HepG2 (cell line): ENCODE data around the gene RASGRP4. TPM values are rescaled to one million over a fixed set of nuclear protein-coding genes. Genes with fewer than 3 reads are reported as not detected.
A peak's percentile ranks its signal among the peaks of the same experiment; 100 is the strongest.

Source experiments
- ARID4A ChIP-seq: sonication (generic); formaldehyde crosslinking; IDR thresholded peaks from 2 replicates; pipeline ENCODE4 v1.5.0; 2020; ENCODE audit warnings: mild to moderate bottlenecking, missing genetic modification reagents, borderline replicate concordance
- BCL6 ChIP-seq: IDR thresholded peaks from 2 replicates; pipeline ENCODE4 v1.6.1; 2016; ENCODE audit warnings: missing genetic modification reagents, missing compliant biosample characterization
- CCAR2 ChIP-seq: fragments of 200-400 bp; formaldehyde crosslinking; optimal IDR thresholded peaks from 2 replicates; pipeline ENCODE3; 2018; ENCODE audit warnings: low read depth, mild to moderate bottlenecking, low read length, moderate library complexity
- FOXC1 ChIP-seq: sonication (generic); formaldehyde crosslinking; IDR thresholded peaks from 2 replicates; pipeline ENCODE4 v1.8.0; 2022; ENCODE audit warnings: mild to moderate bottlenecking, missing genetic modification reagents, borderline replicate concordance
- GABPB1 ChIP-seq: IDR thresholded peaks from 2 replicates; pipeline ENCODE4 v1.6.1; 2016; ENCODE audit warnings: mild to moderate bottlenecking, missing genetic modification reagents, moderate library complexity, missing compliant biosample characterization
- HDAC1 ChIP-seq: sonication (generic); formaldehyde crosslinking; IDR thresholded peaks from 2 replicates; pipeline ENCODE4 v1.5.1; 2020; ENCODE audit warnings: mild to moderate bottlenecking, missing genetic modification reagents
- ISL2 ChIP-seq: sonication (generic); formaldehyde crosslinking; IDR thresholded peaks from 2 replicates; pipeline ENCODE4 v1.5.0; 2020; ENCODE audit warnings: missing genetic modification reagents
- NFATC3 ChIP-seq: sonication (generic); formaldehyde crosslinking; IDR thresholded peaks from 2 replicates; pipeline ENCODE4 v1.5.1; 2020; ENCODE audit warnings: mild to moderate bottlenecking, missing genetic modification reagents
- PRDM4 ChIP-seq: sonication (generic); formaldehyde crosslinking; IDR thresholded peaks from 2 replicates; pipeline ENCODE4 v1.9.0; 2021; ENCODE audit warnings: missing genetic modification reagents, borderline replicate concordance
- SP4 ChIP-seq: sonication (generic); formaldehyde crosslinking; IDR thresholded peaks from 2 replicates; pipeline ENCODE4 v1.8.1; 2023; ENCODE audit warnings: mild to moderate bottlenecking, missing genetic modification reagents
- TARDBP ChIP-seq: sonication (generic); formaldehyde crosslinking; IDR thresholded peaks from 2 replicates; pipeline ENCODE4 v1.8.0; 2022; ENCODE audit warnings: mild to moderate bottlenecking, missing genetic modification reagents
- TOE1 ChIP-seq: sonication (generic); formaldehyde crosslinking; IDR thresholded peaks from 2 replicates; pipeline ENCODE4 v1.4.0; 2020; ENCODE audit warnings: mild to moderate bottlenecking, missing genetic modification reagents
- ZFP36L1 ChIP-seq: sonication (generic); formaldehyde crosslinking; IDR thresholded peaks from 2 replicates; pipeline ENCODE4 v1.8.0; 2022; ENCODE audit warnings: mild to moderate bottlenecking, missing genetic modification reagents, moderate library complexity
- ZNF263 ChIP-seq: sonication (generic); formaldehyde crosslinking; IDR thresholded peaks from 2 replicates; pipeline ENCODE4 v1.4.0; 2020; ENCODE audit warnings: missing genetic modification reagents
- ZNF547 ChIP-seq: sonication (generic); formaldehyde crosslinking; IDR thresholded peaks from 2 replicates; pipeline ENCODE4 v1.5.1; 2020; ENCODE audit warnings: mild to moderate bottlenecking, missing genetic modification reagents
- ZNF776 ChIP-seq: sonication (generic); formaldehyde crosslinking; IDR thresholded peaks from 2 replicates; pipeline ENCODE4 v1.4.0; 2020; ENCODE audit warnings: mild to moderate bottlenecking, missing genetic modification reagents
- ZNF883 ChIP-seq: sonication (generic); formaldehyde crosslinking; IDR thresholded peaks from 2 replicates; pipeline ENCODE4 v1.5.1; 2020; ENCODE audit warnings: mild to moderate bottlenecking, missing genetic modification reagents; ENCODE audit errors: not compliant biosample characterization
- polyA plus RNA-seq, 8 experiments: library from polyadenylated mRNA; depleted of rRNA in 3 of 8; stranded (reverse) in 7 of 8; unstranded in 1 of 8; fragments of >200 nt; fragmentation: Illumina TruSeq in 4 of 8; extraction: Trizol in 4 of 8; gene quantifications; 2 replicates each; pipeline versions ENCODE4 v1.2.1 to v1.2.3, GENCODE V29; 2011 to 2016; ENCODE audit warnings: low read depth in 4 of 8, missing spikeins in 1 of 8, mixed read lengths in 1 of 8; ENCODE audit not compliant: insufficient read depth in 1 of 8
- total RNA-seq, 5 experiments: library from RNA; depleted of rRNA; stranded (reverse); fragments of >200 nt; fragmentation: Illumina TruSeq; extraction: Trizol; gene quantifications; 2 replicates each; pipeline ENCODE4 v1.2.3, GENCODE V29; 2016; ENCODE audit warnings: low read depth in 1 of 5
- TF ChIP-seq, protein P1 (sequence below): sonication (generic); formaldehyde crosslinking; IDR thresholded peaks from 2 replicates; pipeline ENCODE4 v1.4.0; 2020; ENCODE audit warnings: missing genetic modification reagents
- TF ChIP-seq, protein P2 (sequence below): sonication (generic); formaldehyde crosslinking; IDR thresholded peaks from 2 replicates; pipeline ENCODE4 v1.5.0; 2020; ENCODE audit warnings: missing genetic modification reagents

Gene RASGRP4
- total and polyA plus RNA-seq, 2 of the 13 experiments (the other 11 are each of a cell fraction or from before 2014, with no cell fraction given) = not detected

- TF ChIP-seq GABPB1 (CRISPR knock-in tag) (peak; percentile 25; the same call in 1 of the 2 replicates), ZNF263 (CRISPR knock-in tag) (no peak), CCAR2 (no peak), ISL2 (no peak), TARDBP (CRISPR knock-in tag) (0 out of 2 replicates have a peak, but pooled peaks have one; percentile 24), HDAC1 (CRISPR knock-in tag) (0 out of 2 replicates have a peak, but pooled peaks have one; percentile 33), SP4 (no peak), ZFP36L1 (no peak), NFATC3 (CRISPR knock-in tag) (no peak), ZNF883 (CRISPR knock-in tag) (peak; percentile 56), ZNF776 (CRISPR knock-in tag) (0 out of 2 replicates have a peak, but pooled peaks have one; percentile 34), PRDM4 (no peak), BCL6 (CRISPR knock-in tag) (peak; percentile 24; the same call in 1 of the 2 replicates), ZNF547 (CRISPR knock-in tag) (no peak), FOXC1 (CRISPR knock-in tag) (no peak), ARID4A (CRISPR knock-in tag) (peak; percentile 44; the same call in 1 of the 2 replicates), TOE1 (CRISPR knock-in tag) (no peak)
- TF ChIP-seq, protein P1, sequence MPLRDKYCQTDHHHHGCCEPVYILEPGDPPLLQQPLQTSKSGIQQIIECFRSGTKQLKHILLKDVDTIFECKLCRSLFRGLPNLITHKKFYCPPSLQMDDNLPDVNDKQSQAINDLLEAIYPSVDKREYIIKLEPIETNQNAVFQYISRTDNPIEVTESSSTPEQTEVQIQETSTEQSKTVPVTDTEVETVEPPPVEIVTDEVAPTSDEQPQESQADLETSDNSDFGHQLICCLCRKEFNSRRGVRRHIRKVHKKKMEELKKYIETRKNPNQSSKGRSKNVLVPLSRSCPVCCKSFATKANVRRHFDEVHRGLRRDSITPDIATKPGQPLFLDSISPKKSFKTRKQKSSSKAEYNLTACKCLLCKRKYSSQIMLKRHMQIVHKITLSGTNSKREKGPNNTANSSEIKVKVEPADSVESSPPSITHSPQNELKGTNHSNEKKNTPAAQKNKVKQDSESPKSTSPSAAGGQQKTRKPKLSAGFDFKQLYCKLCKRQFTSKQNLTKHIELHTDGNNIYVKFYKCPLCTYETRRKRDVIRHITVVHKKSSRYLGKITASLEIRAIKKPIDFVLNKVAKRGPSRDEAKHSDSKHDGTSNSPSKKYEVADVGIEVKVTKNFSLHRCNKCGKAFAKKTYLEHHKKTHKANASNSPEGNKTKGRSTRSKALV (CRISPR knock-in tag) = 0 out of 2 replicates have a peak, but pooled peaks have one; percentile 41
- TF ChIP-seq, protein P2, sequence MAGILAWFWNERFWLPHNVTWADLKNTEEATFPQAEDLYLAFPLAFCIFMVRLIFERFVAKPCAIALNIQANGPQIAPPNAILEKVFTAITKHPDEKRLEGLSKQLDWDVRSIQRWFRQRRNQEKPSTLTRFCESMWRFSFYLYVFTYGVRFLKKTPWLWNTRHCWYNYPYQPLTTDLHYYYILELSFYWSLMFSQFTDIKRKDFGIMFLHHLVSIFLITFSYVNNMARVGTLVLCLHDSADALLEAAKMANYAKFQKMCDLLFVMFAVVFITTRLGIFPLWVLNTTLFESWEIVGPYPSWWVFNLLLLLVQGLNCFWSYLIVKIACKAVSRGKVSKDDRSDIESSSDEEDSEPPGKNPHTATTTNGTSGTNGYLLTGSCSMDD (CRISPR knock-in tag) = no peak
These were observed 63.7 kb downstream of the RASGRP4 start (continued) for GRCh38 chr19:38362076-38362945.
